Endothelial cell of umbilical vein (primary cell): ENCODE data around the gene COL6A2.

Experiments used
- EZH2 ChIP-seq: IDR thresholded peaks from 2 replicates; pipeline ENCODE4 v1.6.1; 2012; ENCODE audit warnings: borderline replicate concordance, low read depth, mild to moderate bottlenecking, moderate library complexity, low read length, inconsistent platforms; ENCODE audit not compliant: severe bottlenecking
- FOS ChIP-seq: IDR thresholded peaks from 2 replicates; pipeline ENCODE4 v1.6.1; 2011; ENCODE audit warnings: mild to moderate bottlenecking, low read length, moderate library complexity, borderline replicate concordance; ENCODE audit not compliant: insufficient read depth
- GATA2 ChIP-seq: IDR thresholded peaks from 2 replicates; pipeline ENCODE4 v1.7.0; 2011; ENCODE audit warnings: low read depth, mild to moderate bottlenecking, moderate library complexity, mixed read lengths, low read length; ENCODE audit not compliant: insufficient read length, insufficient read depth
- JUN ChIP-seq: IDR thresholded peaks from 2 replicates; pipeline ENCODE4 v1.6.1; 2011; ENCODE audit warnings: borderline replicate concordance, low read depth; ENCODE audit not compliant: insufficient read length, insufficient read depth
- MAX ChIP-seq: IDR thresholded peaks from 2 replicates; pipeline ENCODE4 v1.6.1; 2011; ENCODE audit not compliant: insufficient read depth, insufficient read length
- MYC ChIP-seq: IDR thresholded peaks from one replicate; pipeline ENCODE4 v1.6.1; 2011; ENCODE audit warnings: mild to moderate bottlenecking, low read depth, low read length
- POLR2A ChIP-seq: IDR thresholded peaks from 2 replicates; pipeline ENCODE4 v1.6.1; 2012; ENCODE audit warnings: low read depth, mild to moderate bottlenecking, control low read depth, low read length
- POLR2AphosphoS5 ChIP-seq: IDR thresholded peaks from 2 replicates; pipeline ENCODE4 v1.6.1; 2012; ENCODE audit warnings: low read depth, mild to moderate bottlenecking, control low read depth, low read length, moderate library complexity; ENCODE audit not compliant: insufficient read depth
- TF ChIP-seq, protein P1 (sequence below), 2 donors: IDR thresholded peaks; 1 replicate in 1 of 2; 2 replicates in 1 of 2; pipeline ENCODE4 v1.5.1; 2011; ENCODE audit warnings: low read length in 2 of 2, mild to moderate bottlenecking in 2 of 2, moderate library complexity in 2 of 2, control low read depth in 1 of 2, inconsistent platforms in 1 of 2, low read depth in 1 of 2; ENCODE audit not compliant: insufficient read depth in 1 of 2; ENCODE audit errors: extremely low read depth in 1 of 2

DNA sequence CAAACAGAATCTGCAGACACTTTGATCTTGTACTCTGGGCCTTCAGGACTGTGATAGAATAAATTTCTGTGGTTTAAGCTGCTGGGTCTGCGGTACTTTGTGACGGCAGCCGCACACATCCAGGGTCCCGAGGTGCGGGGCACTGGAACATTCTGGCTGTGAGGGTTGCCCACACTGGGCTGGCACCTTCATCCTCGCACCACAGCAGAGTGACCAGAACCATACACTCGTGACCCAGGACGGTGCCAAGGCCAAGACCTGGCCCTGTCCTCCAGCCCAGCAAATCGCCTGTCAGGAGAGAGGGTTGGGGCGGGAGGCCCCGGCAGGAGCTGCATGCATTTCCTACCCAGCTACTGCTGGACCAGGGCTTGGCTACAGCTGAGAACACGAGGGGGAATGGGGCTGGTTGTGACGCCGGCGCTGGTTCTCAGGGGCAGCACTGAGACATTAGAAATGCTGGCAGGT, 60.1 kb downstream of the COL6A2 start:
- TF ChIP-seq, protein P1, sequence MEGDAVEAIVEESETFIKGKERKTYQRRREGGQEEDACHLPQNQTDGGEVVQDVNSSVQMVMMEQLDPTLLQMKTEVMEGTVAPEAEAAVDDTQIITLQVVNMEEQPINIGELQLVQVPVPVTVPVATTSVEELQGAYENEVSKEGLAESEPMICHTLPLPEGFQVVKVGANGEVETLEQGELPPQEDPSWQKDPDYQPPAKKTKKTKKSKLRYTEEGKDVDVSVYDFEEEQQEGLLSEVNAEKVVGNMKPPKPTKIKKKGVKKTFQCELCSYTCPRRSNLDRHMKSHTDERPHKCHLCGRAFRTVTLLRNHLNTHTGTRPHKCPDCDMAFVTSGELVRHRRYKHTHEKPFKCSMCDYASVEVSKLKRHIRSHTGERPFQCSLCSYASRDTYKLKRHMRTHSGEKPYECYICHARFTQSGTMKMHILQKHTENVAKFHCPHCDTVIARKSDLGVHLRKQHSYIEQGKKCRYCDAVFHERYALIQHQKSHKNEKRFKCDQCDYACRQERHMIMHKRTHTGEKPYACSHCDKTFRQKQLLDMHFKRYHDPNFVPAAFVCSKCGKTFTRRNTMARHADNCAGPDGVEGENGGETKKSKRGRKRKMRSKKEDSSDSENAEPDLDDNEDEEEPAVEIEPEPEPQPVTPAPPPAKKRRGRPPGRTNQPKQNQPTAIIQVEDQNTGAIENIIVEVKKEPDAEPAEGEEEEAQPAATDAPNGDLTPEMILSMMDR (IDR thresholded peaks at IDR 0.05; ENCODE audit: extremely low read depth in 1 of 2, insufficient read depth in 1 of 2, low read depth in 1 of 2, low read length in 2 of 2) = no peak
- no peak for TF ChIP-seq POLR2A
- TF ChIP-seq EZH2 = no peak
- TF ChIP-seq MYC = no peak
- TF ChIP-seq MAX = no peak
- no peak for TF ChIP-seq JUN
- TF ChIP-seq FOS = no peak
- TF ChIP-seq POLR2AphosphoS5 = no peak
- TF ChIP-seq GATA2 = no peak
